GM18511 (cell line): Measurements from ENCODE around the gene BEST2.
A peak's percentile ranks its signal among the peaks of the same experiment; 100 is the strongest.

Experiments used
- ATAC-seq: cut with Tn5 transposase; IDR thresholded peaks from one replicate; pipeline ENCODE4 v1.9.1; 2021; ENCODE audit warnings: mild to moderate bottlenecking, moderate library complexity; ENCODE audit not compliant: unreplicated experiment

Gene BEST2

GRCh38 chr19:12766051-12766521 is 14.5 kb downstream of the BEST2 start:
- ATAC-seq = no peak

GRCh38 chr19:12767150-12767549 is 15.6 kb downstream of the BEST2 start:
- no peak for ATAC-seq

- ATAC-seq = no peak
Observed at GRCh38 chr19:12767666-12768065, 16.1 kb downstream of the BEST2 start.

GRCh38 chr19:12769689-12770088 is 18.1 kb downstream of the BEST2 start:
- ATAC-seq = no peak

GRCh38 chr19:12770922-12771321 is 19.3 kb downstream of the BEST2 start:
- ATAC-seq = no peak

GRCh38 chr19:12772323-12772722 is 20.7 kb downstream of the BEST2 start:
- ATAC-seq = no peak

- no peak for ATAC-seq
Observed at GRCh38 chr19:12773571-12773970, 22.0 kb downstream of the BEST2 start.

- ATAC-seq = peak; percentile 4
Observed at GRCh38 chr19:12774588-12775555, 23.3 kb downstream of the BEST2 start, which contains the start of gene HOOK2. TSS of gene HOOK2 (minus strand) at chr19:12775552. CDS start at chr19:12775449, 103 bp downstream.

- no peak for ATAC-seq
Observed at GRCh38 chr19:12777217-12778016, 25.8 kb downstream of the BEST2 start.

GRCh38 chr19:12778017-12778904 is 26.7 kb downstream of the BEST2 start:
- ATAC-seq = no peak

GRCh38 chr19:12778905-12779161 is 27.2 kb downstream of the BEST2 start:
- no peak for ATAC-seq

GRCh38 chr19:12779162-12779993 is 27.8 kb downstream of the BEST2 start:
- ATAC-seq = no peak

GRCh38 chr19:12782174-12782423 is 30.5 kb downstream of the BEST2 start:
- ATAC-seq = no peak

- peak; percentile 34 for ATAC-seq
Observed at GRCh38 chr19:12782424-12783290, 31.1 kb downstream of the BEST2 start.

- no peak for ATAC-seq
Observed at GRCh38 chr19:12783291-12783848, 31.8 kb downstream of the BEST2 start.

GRCh38 chr19:12783849-12784393 is 32.3 kb downstream of the BEST2 start:
- ATAC-seq = no peak

GRCh38 chr19:12784394-12784870 is 32.8 kb downstream of the BEST2 start:
- ATAC-seq = no peak

- no peak for ATAC-seq
Observed at GRCh38 chr19:12784871-12785430, 33.4 kb downstream of the BEST2 start.
